HepG2 (cell line): ENCODE data around the gene MYL9. TPM values are rescaled to one million over a fixed set of nuclear protein-coding genes. Genes with fewer than 3 reads are reported as not detected.

ENCODE experiments used
- ATAC-seq: fragments of 200-7000 bp; cut with Tn5 transposase; 3 replicates; pipeline ENCODE4 v1.9.1; 2020; ENCODE audit warnings: mild to moderate bottlenecking, moderate library complexity
- BruUV-seq: library from RNA; stranded (reverse); fragments of 400-500 nt; replicated peaks from 2 replicates; lab custom pipeline; 2021; lab: Mats Ljungman, UMichigan
- CTCF ChIA-PET: fragments of 300-600 bp; formaldehyde crosslinking; extraction: SDS; loops from one replicate; lab custom pipeline; 2021; ENCODE audit warnings: low total read pairs, inconsistent platforms, low intra/inter-chr PET ratio; lab: Yijun Ruan, JAX
- POLR2A ChIA-PET: fragments of 350-600 bp; sonication (Branson Sonifier 250); formaldehyde crosslinking; loops from one replicate; lab custom pipeline; 2020; ENCODE audit warnings: antibody characterized with exemption, inconsistent platforms; lab: Yijun Ruan, JAX
- DNase-seq: peaks from one replicate; pipeline ENCODE4 v3.0.0-alpha.2; 2015; ENCODE audit warnings: low spot score
- FAIRE-seq: peaks from 3 replicates; lab custom pipeline; 2011; peaks lifted over from hg19 to GRCh38; lab: Jason Lieb, UNC
- H2AFZ ChIP-seq: one replicate; pipeline ENCODE4 v1.6.1; 2011; ENCODE audit warnings: low read length, inconsistent platforms
- H3K27ac ChIP-seq: fragments of 300-600 bp; 3 replicates; pipeline ENCODE4 v1.8.0; 2011; ENCODE audit warnings: mixed run types, mild to moderate bottlenecking, mixed read lengths, low read length, inconsistent platforms; ENCODE audit not compliant: insufficient read depth; ENCODE audit errors: extremely low read length
- H3K27me3 ChIP-seq, 2 experiments: fragments of 200-600 bp in 1 of 2; 2 replicates in 1 of 2; 3 replicates in 1 of 2; pipeline versions ENCODE4 v1.6.0 to v1.8.0; 2011; ENCODE audit warnings: low read length in 2 of 2, mild to moderate bottlenecking in 2 of 2, moderate library complexity in 2 of 2, inconsistent platforms in 1 of 2; ENCODE audit not compliant: insufficient read depth in 2 of 2, control insufficient read depth in 1 of 2
- H3K36me3 ChIP-seq, 2 experiments: fragments of 200-600 bp in 1 of 2; replicated peaks in 1 of 2; 2 replicates in 1 of 2; 3 replicates in 1 of 2; pipeline versions ENCODE4 v1.5.1 to v1.8.0; 2011; ENCODE audit warnings: low read length in 2 of 2, inconsistent platforms in 1 of 2; ENCODE audit not compliant: insufficient read depth in 2 of 2, control insufficient read depth in 1 of 2
- H3K4me1 ChIP-seq: 2 replicates; pipeline ENCODE4 v1.5.1; 2012; ENCODE audit warnings: low read length, inconsistent platforms; ENCODE audit not compliant: insufficient read depth
- H3K4me2 ChIP-seq: 2 replicates; pipeline ENCODE4 v1.6.0; 2011; ENCODE audit warnings: low read depth, low read length, inconsistent platforms
- H3K4me3 ChIP-seq, 3 experiments: fragments of 200-600 bp in 1 of 3; sonication (generic), shearing (Covaris generic) in 1 of 3; replicated peaks in 1 of 3; 2 replicates each; pipeline ENCODE4 v1.5.1; 2011 to 2016; ENCODE audit warnings: low read length in 3 of 3, inconsistent platforms in 2 of 3, low read depth in 2 of 3, mild to moderate bottlenecking in 2 of 3, control low read depth in 1 of 3, mixed read lengths in 1 of 3; ENCODE audit not compliant: insufficient read depth in 1 of 3
- H3K79me2 ChIP-seq: one replicate; pipeline ENCODE4 v1.6.1; 2011; ENCODE audit warnings: low read length, inconsistent platforms; ENCODE audit not compliant: insufficient read depth
- H3K9ac ChIP-seq: 2 replicates; pipeline ENCODE4 v1.6.0; 2011; ENCODE audit warnings: mild to moderate bottlenecking, low read depth, low read length, inconsistent platforms; ENCODE audit not compliant: insufficient read depth
- H3K9me3 ChIP-seq: 2 replicates; pipeline ENCODE4 v1.5.1; 2012; ENCODE audit warnings: mild to moderate bottlenecking, low read length
- H4K20me1 ChIP-seq: 2 replicates; pipeline ENCODE4 v1.6.0; 2011; ENCODE audit warnings: inconsistent platforms, mild to moderate bottlenecking, low read length, moderate library complexity; ENCODE audit not compliant: insufficient read depth
- KDM1A ChIP-seq: IDR thresholded peaks from 2 replicates; pipeline ENCODE4 v1.6.1; 2016; ENCODE audit warnings: missing compliant biosample characterization
- NCOA2 ChIP-seq: sonication (generic); formaldehyde crosslinking; IDR thresholded peaks from 2 replicates; pipeline ENCODE4 v1.8.0; 2022; ENCODE audit warnings: inconsistent platforms
- POLR2A ChIP-seq, 2 experiments: IDR thresholded peaks; 2 replicates each; pipeline ENCODE4 v1.6.1; 2011; ENCODE audit warnings: low read depth in 2 of 2, low read length in 2 of 2, mild to moderate bottlenecking in 1 of 2, moderate library complexity in 1 of 2; ENCODE audit not compliant: insufficient read depth in 1 of 2
- POLR2G ChIP-seq: fragments of 200-400 bp; formaldehyde crosslinking; IDR thresholded peaks from 2 replicates; pipeline ENCODE4 v1.6.1; 2018; ENCODE audit warnings: mild to moderate bottlenecking, low read depth, low read length, moderate library complexity
- SMARCE1 ChIP-seq: fragments of 450-650 bp; IDR thresholded peaks from 2 replicates; pipeline ENCODE4 v1.6.1; 2017; ENCODE audit warnings: borderline replicate concordance
- ZBTB7B ChIP-seq: sonication (generic); formaldehyde crosslinking; IDR thresholded peaks from 2 replicates; pipeline ENCODE4 v1.4.0; 2020; ENCODE audit warnings: missing genetic modification reagents
- ZFP36L2 ChIP-seq: sonication (generic); formaldehyde crosslinking; IDR thresholded peaks from 2 replicates; pipeline ENCODE4 v1.4.0; 2020; ENCODE audit warnings: missing genetic modification reagents
- ZNF563 ChIP-seq: sonication (generic); formaldehyde crosslinking; IDR thresholded peaks from 2 replicates; pipeline ENCODE4 v1.8.0; 2022; ENCODE audit warnings: mild to moderate bottlenecking, moderate library complexity, missing genetic modification reagents
- ZNF713 ChIP-seq: sonication (generic); formaldehyde crosslinking; IDR thresholded peaks from 2 replicates; pipeline ENCODE4 v1.4.0; 2020; ENCODE audit warnings: mild to moderate bottlenecking, missing genetic modification reagents
- ZNF749 ChIP-seq: sonication (generic); formaldehyde crosslinking; IDR thresholded peaks from 2 replicates; pipeline ENCODE4 v1.8.0; 2022; ENCODE audit warnings: mild to moderate bottlenecking, missing genetic modification reagents, moderate library complexity, borderline replicate concordance
- ZSCAN9 ChIP-seq: IDR thresholded peaks from 2 replicates; pipeline ENCODE4 v1.6.1; 2016; ENCODE audit warnings: borderline replicate concordance
- WGBS: methylation state at CpG from one replicate; pipeline ENCODE4 v1.1.6; 2017; ENCODE audit warnings: low lambda C conversion rate; 5-methylcytosine and 5-hydroxymethylcytosine counted together
- in situ Hi-C: cut with HindIII; loops from 2 replicates; pipeline ENCODE4 v1.10.0; 2017; ENCODE audit warnings: low pct_unique_long_range_greater_than_20kb; ENCODE audit not compliant: extremely low pct_ligation_motif_present
- intact Hi-C: fragments of 100-400 bp; cut with micrococcal nuclease; formaldehyde crosslinking; loops from one replicate; pipeline ENCODE4 v1.10.0; 2022; ENCODE audit not compliant: unreplicated experiment
- polyA plus RNA-seq, 8 experiments: library from polyadenylated mRNA; depleted of rRNA in 3 of 8; stranded (reverse) in 7 of 8; unstranded in 1 of 8; fragments of >200 nt; fragmentation: Illumina TruSeq in 4 of 8; extraction: Trizol in 4 of 8; gene quantifications; 2 replicates each; pipeline versions ENCODE4 v1.2.1 to v1.2.3, GENCODE V29; 2011 to 2016; ENCODE audit warnings: low read depth in 4 of 8, missing spikeins in 1 of 8, mixed read lengths in 1 of 8; ENCODE audit not compliant: insufficient read depth in 1 of 8
- total RNA-seq, 5 experiments: library from RNA; depleted of rRNA; stranded (reverse); fragments of >200 nt; fragmentation: Illumina TruSeq; extraction: Trizol; gene quantifications; 2 replicates each; pipeline ENCODE4 v1.2.3, GENCODE V29; 2016; ENCODE audit warnings: low read depth in 1 of 5
- TF ChIP-seq, protein P1 (sequence below): sonication (generic); formaldehyde crosslinking; IDR thresholded peaks from 2 replicates; pipeline ENCODE4 v1.4.0; 2020; ENCODE audit warnings: mild to moderate bottlenecking, missing genetic modification reagents, borderline replicate concordance
- TF ChIP-seq, protein P2 (sequence below): sonication (generic); formaldehyde crosslinking; IDR thresholded peaks from 2 replicates; pipeline ENCODE4 v1.5.1; 2020; ENCODE audit warnings: mild to moderate bottlenecking, missing genetic modification reagents, moderate library complexity
- TF ChIP-seq, protein P3 (sequence below): IDR thresholded peaks from 2 replicates; pipeline ENCODE4 v1.6.1; 2012; ENCODE audit warnings: low read length, improper control_type of control experiment
- TF ChIP-seq, protein P4 (sequence below): IDR thresholded peaks from 2 replicates; pipeline ENCODE4 v1.6.1; 2012; ENCODE audit warnings: inconsistent platforms

Gene MYL9
- total and polyA plus RNA-seq, 2 of the 13 experiments (the other 11 are each of a cell fraction or from before 2014, with no cell fraction given), result 0.87 to 2.2 TPM

DNA sequence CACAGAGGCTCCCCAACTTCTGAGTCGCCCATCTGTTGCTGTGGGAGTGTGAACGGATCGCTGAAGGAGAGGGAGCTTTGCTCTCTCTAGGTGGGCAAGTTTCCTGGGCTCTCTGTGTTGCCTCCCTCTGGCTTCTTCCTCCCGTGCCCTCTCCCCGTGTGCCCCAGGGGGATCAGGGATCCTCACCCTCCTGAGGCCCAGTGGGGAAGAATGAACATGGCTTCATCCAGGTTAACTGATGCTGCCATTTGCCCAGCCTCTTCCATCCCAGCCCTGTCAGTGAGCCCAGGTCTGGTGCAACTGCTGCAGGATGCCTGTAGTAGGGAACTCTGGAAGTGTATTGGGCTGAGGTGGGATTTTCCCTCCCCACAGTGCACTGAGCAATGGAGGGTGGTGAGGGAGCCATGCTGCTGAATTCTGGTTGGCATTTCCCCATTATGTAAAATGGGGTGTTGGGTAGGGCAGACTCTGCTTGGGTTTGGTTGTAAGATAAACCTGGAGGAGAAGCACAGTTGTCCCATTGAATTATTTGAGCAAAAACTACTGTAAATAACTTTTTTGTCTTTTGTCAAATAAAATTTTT, 52.1 kb downstream of the MYL9 start (continued):
- TF ChIP-seq, protein P1, sequence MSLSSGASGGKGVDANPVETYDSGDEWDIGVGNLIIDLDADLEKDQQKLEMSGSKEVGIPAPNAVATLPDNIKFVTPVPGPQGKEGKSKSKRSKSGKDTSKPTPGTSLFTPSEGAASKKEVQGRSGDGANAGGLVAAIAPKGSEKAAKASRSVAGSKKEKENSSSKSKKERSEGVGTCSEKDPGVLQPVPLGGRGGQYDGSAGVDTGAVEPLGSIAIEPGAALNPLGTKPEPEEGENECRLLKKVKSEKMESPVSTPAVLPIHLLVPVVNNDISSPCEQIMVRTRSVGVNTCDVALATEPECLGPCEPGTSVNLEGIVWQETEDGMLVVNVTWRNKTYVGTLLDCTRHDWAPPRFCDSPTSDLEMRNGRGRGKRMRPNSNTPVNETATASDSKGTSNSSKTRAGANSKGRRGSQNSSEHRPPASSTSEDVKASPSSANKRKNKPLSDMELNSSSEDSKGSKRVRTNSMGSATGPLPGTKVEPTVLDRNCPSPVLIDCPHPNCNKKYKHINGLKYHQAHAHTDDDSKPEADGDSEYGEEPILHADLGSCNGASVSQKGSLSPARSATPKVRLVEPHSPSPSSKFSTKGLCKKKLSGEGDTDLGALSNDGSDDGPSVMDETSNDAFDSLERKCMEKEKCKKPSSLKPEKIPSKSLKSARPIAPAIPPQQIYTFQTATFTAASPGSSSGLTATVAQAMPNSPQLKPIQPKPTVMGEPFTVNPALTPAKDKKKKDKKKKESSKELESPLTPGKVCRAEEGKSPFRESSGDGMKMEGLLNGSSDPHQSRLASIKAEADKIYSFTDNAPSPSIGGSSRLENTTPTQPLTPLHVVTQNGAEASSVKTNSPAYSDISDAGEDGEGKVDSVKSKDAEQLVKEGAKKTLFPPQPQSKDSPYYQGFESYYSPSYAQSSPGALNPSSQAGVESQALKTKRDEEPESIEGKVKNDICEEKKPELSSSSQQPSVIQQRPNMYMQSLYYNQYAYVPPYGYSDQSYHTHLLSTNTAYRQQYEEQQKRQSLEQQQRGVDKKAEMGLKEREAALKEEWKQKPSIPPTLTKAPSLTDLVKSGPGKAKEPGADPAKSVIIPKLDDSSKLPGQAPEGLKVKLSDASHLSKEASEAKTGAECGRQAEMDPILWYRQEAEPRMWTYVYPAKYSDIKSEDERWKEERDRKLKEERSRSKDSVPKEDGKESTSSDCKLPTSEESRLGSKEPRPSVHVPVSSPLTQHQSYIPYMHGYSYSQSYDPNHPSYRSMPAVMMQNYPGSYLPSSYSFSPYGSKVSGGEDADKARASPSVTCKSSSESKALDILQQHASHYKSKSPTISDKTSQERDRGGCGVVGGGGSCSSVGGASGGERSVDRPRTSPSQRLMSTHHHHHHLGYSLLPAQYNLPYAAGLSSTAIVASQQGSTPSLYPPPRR, result no peak
- TF ChIP-seq ZNF563 (CRISPR knock-in tag), result no peak
- TF ChIP-seq, protein P2, sequence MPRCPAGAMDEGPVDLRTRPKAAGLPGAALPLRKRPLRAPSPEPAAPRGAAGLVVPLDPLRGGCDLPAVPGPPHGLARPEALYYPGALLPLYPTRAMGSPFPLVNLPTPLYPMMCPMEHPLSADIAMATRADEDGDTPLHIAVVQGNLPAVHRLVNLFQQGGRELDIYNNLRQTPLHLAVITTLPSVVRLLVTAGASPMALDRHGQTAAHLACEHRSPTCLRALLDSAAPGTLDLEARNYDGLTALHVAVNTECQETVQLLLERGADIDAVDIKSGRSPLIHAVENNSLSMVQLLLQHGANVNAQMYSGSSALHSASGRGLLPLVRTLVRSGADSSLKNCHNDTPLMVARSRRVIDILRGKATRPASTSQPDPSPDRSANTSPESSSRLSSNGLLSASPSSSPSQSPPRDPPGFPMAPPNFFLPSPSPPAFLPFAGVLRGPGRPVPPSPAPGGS (CRISPR knock-in tag), result no peak
- peak in 1 of 2 experiments; percentile 28; a peak in 1 of 4 replicates for TF ChIP-seq POLR2A (IDR thresholded peaks at IDR 0.05; ENCODE audit: insufficient read depth in 1 of 2, low read depth in 2 of 2, low read length in 2 of 2)

DNA sequence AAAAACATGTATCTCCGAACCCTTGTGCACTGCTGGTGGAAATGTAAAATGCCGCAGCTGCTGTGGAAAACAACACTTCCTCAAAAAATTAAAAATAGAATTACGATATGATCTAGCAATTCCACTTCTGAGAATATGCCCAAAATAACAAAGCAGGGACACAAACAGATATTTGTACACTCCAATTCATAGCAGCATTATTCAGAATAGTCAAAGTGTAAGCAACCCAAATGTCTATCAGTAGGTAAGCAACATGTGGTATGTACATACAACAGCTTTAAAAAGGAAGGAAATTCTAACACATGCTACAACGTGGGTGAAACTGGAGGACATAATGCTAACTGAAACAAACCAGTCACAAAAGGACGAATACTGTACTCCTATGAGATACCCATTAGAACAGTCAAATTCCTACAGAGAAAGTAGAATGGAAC, 58.6 kb downstream of the MYL9 start:
- DNase-seq (no peak), ATAC-seq (no peak), FAIRE-seq (no peak)
- Histone ChIP-seq H3K4me3 (no peak overlapping the region), H3K9ac (no peak overlapping the region), H3K27ac (no peak overlapping the region), H3K9me3 (no peaks in the 10 kb centered on the region), H2AFZ (no peak overlapping the region), H3K4me1 (peaks cover 23% of the 10 kb centered on the region), H3K27me3 (no peaks in the 10 kb centered on the region), H3K79me2 (no peaks in the 10 kb centered on the region), H4K20me1 (no peaks in the 10 kb centered on the region), H3K36me3 (no peaks in the 10 kb centered on the region), H3K4me2 (no peak overlapping the region)
- 79% methylated on average over 5 of the region's 5 CpGs for WGBS
- POLR2A ChIA-PET, result interaction anchor here (1.8 kb wide), 1 partner anchor 27 kb away, joined by 5 read pairs; the partner anchor contains the start of gene TGIF2
- CTCF ChIA-PET, result no interaction called here
- in situ Hi-C loops (no loop called here), intact Hi-C loops (no loop called here)
- no TSS peak for BruUV-seq
- TF ChIP-seq NCOA2 (0 out of 2 replicates have a peak, but pooled peaks have one; percentile 16), ZNF713 (CRISPR knock-in tag) (no peak), ZBTB7B (CRISPR knock-in tag) (no peak), POLR2G (no peak), KDM1A (CRISPR knock-in tag) (no peak), ZSCAN9 (CRISPR knock-in tag) (no peak), SMARCE1 (0 out of 2 replicates have a peak, but pooled peaks have one; percentile 6), ZNF749 (no peak), ZFP36L2 (no peak)
- TF ChIP-seq, protein P3, sequence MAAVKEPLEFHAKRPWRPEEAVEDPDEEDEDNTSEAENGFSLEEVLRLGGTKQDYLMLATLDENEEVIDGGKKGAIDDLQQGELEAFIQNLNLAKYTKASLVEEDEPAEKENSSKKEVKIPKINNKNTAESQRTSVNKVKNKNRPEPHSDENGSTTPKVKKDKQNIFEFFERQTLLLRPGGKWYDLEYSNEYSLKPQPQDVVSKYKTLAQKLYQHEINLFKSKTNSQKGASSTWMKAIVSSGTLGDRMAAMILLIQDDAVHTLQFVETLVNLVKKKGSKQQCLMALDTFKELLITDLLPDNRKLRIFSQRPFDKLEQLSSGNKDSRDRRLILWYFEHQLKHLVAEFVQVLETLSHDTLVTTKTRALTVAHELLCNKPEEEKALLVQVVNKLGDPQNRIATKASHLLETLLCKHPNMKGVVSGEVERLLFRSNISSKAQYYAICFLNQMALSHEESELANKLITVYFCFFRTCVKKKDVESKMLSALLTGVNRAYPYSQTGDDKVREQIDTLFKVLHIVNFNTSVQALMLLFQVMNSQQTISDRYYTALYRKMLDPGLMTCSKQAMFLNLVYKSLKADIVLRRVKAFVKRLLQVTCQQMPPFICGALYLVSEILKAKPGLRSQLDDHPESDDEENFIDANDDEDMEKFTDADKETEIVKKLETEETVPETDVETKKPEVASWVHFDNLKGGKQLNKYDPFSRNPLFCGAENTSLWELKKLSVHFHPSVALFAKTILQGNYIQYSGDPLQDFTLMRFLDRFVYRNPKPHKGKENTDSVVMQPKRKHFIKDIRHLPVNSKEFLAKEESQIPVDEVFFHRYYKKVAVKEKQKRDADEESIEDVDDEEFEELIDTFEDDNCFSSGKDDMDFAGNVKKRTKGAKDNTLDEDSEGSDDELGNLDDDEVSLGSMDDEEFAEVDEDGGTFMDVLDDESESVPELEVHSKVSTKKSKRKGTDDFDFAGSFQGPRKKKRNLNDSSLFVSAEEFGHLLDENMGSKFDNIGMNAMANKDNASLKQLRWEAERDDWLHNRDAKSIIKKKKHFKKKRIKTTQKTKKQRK, result no peak
- TF ChIP-seq, protein P4, sequence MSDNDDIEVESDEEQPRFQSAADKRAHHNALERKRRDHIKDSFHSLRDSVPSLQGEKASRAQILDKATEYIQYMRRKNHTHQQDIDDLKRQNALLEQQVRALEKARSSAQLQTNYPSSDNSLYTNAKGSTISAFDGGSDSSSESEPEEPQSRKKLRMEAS, result no peak
